GM19099 (cell line): Measurements from ENCODE around the gene GMDS.

Experiments used
- POLR2A ChIP-seq: IDR thresholded peaks from 3 replicates; pipeline ENCODE4 v1.6.1; 2011; ENCODE audit warnings: low read depth; ENCODE audit not compliant: insufficient read length; ENCODE audit errors: extremely low read depth

GMDS gene

DNA sequence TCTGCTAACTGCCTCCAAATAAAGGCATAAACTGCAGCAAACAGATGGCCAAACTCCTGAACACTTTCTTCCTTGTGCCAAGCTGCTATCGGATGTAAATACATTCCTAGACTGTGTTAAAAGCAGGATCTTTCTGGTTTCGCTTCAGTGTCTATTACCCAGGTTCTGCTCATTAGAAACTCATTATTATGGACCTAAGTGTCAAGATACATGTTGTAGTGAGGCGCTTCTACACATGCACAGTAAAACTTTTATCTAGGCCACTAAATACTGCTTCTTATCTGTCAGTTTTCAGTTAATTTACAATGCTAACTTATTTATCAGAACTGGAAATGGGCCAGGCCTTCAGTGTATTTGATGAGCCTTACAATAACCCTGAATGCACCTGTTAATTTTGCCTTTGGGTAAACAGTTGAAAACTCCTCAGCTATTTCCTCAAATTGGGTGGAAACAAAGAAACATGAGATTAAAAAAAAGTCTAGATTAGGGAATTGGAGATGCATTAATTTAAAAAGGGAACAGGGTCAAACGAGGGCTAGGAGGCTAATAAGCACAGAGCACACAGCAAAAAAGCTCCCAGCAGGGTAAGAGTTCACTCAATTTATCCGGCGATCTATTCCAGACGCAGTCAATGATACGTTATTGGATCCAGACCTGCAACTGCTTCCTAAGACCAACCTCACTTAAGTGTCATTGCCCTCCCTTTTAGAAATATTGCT is 395.1 kb downstream of the GMDS start:
- TF ChIP-seq POLR2A: no peak

DNA sequence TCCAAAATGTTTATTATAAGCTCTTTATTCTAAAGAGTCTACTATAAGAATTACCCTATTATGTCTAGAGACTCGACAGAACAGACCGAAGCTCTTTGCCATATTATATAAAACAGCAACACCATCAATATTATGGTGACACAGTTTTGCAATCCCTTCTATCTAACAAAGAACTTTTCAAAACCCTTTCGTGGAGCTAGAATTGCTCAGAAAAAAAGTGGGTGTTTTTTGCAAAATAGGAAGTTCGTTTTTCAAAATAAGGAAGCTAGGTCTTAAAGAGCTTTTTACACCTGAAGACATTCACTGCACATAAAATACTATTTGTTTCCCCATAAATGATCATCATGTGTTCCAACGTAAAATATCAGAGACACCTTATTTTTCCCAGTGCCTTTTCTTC is 395.7 kb downstream of the GMDS start:
- TF ChIP-seq POLR2A: no peak

DNA sequence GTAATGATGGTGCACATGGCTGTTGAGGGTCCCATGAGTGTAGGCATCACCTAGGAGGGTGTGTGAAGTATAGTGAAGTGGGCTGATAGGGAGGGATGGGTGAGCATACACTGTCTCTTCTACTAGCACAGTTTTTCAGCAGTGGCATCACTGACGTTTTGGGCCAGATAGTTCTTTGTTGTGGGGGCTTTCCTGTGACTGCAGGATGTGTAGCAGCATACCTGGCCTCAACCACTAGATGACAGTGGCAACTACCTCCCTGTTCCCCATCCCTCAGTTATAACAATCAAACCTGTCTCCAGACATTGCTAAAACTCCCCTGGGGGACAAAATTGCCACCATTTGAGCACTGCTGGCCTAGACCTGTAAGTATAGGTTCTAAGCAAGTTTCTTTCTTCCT is 396.7 kb downstream of the GMDS start:
- TF ChIP-seq POLR2A: no peak

DNA sequence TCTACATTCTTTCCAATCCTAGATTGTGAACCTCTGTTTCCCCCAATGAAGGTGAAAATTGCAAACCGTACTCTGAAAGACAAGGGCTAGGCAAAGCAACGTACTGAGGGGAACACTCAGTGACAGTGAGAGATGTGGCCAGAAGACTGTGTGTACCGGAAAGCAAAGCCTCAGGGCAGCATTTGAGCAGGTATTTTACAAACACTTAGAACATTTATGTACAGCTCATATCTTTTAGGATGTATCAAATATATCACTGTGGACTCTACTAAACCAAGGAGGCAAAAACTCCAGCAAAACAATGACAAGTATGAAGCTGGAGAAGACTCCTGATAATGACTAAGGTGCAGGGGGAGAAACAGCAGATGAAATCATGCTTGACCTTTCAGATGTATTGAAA is 398.8 kb downstream of the GMDS start:
- TF ChIP-seq POLR2A: no peak

DNA sequence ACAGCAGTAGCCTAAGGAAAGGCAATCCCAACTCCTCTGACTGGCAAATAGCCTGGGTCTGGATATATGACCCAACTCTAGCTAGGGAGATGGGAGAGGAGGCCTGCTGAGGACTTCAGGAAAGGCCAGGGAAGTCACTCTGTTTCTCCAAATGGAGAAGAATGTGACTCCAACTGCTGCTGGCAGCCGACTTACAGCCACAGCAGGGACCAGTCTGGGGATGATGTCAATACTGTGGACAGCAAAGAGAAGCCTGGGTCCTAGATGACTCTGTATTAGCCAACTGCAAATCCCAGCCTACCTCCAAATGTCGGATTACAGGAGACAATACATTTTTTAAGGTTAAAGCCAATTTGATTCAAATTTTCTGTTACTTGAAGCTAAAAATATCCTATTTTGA is 403.1 kb downstream of the GMDS start:
- no peak for TF ChIP-seq POLR2A

DNA sequence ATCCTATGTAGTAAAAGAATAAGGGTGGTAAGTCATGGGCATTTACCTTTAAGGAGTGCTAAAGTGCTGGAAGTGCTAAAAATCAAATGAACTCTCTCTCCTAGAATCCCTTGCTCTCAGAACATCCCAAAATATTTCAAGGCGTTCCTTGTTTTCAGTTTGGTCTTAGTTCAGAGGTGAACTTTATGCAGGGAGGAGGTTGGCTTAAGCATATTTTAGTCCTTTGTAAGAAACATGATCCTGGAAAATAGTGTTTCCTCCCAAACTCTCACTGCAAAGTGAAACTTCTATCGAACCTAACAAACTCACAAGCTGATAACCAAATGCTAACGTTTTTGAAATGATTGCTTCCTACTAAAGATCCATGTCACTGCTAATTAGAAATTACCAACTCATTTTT is 404.3 kb downstream of the GMDS start:
- TF ChIP-seq POLR2A: no peak

DNA sequence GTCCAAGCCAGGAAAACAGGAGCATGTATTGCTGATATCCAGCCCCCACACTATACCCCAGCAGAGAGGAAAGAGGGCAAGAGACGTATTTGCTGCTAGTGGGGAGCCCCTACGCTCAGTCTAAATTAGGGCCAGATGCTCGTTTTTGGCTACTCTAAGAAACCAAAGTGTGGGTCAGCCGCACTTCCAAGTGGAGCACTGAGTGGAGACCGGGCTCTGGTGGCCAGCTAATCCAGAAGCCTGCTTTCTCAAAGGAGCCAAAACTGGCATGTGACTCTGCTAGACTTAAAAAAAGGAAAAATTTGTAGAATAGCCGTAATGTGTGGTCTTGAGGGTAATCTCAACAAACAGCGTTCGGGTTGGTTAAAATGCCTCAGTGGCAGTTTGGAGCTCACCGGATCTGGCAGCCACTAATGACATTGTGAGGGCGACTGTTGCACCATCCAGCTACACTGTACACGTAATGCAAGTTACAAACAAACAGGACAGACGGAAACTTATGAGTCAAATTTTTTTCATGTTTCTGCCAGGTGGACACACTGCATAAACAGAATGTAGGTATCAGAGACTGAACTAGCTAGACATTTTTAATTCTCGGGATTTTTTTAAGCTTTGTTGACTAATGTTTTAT is 404.8 kb downstream of the GMDS start:
- TF ChIP-seq POLR2A: no peak

DNA sequence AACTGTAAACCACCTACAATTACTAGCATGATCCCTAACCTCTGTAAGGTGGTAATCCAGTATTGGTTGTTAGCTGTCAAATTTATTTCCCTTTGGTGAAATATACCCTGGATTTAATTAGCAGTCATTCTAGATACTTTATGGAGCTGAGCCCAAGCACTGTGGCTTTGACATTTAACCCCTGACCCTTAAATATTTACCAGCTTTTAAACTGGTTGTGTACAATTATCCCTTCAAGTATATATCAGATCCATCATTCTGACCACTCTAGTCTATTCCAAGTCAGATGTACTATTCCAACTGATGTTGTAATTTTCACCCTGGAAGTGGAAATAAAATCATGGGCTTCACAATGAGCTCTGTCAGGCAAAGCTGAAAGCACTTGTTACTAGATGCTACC is 406.0 kb downstream of the GMDS start:
- TF ChIP-seq POLR2A: no peak

DNA sequence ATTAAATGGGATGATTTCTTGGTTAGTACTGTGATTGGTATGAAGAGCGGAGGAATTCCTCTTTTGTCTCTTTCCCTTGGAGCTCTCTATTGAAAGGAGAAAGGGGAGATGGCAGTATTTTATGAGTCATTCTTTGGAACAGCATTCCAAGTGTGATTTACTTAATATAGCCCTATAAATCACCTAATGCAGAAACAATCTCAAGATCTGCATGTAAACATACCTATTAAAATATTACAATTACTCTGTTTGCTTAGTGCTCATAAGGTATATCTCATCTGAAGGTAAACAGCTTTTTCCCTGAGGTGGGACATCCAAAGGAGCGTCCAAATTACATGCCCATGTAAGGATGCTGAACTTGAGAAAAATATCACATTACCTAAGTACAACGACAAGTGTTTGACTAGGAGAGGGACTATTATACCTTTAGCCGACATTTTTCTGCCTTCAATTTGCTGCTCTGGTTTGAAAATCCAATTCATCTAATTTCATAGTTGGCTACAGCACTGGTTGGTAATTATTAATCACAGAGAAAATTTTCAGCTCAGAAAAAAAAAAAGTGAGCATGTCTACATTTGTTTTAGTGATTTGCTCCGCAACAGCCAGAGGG is 406.7 kb downstream of the GMDS start:
- no peak for TF ChIP-seq POLR2A

DNA sequence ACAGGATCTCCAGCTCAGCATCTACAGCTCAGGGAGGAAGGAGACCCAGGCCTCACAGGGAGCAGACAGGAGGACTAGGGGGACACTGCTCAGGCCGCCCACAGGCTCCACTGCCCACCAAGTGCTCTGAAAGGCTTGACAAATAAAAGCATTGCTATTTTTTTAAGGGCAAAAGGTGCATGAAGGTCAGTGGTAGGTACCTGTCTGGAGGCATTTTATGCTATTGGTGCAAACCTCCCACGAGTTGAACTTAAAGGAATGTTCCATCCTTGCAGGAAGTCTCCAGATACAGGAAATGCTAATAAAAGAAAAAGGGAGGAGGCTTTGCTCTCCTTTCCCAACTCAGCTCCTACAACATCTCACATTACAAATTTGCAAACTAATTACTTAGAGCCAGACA is 407.6 kb downstream of the GMDS start:
- TF ChIP-seq POLR2A: no peak

DNA sequence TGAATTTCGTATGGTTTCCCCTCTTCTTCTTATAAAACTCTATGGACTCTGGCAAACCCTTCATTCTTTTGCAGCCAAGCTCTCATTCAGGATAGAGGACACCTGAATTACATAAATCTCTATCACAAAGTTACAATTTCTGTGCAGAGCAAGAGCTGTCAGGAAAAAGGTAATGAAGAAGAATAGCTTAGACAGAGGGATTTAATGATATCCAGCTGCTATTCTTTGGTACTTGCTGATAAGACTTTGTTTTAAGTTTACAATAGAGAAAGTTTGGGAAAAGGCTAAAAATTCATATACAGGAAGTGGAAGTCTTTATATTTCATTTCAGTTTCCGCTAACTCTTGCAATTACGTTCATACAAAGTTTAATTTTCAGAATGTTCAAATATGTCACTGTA is 408.7 kb downstream of the GMDS start:
- no peak for TF ChIP-seq POLR2A

DNA sequence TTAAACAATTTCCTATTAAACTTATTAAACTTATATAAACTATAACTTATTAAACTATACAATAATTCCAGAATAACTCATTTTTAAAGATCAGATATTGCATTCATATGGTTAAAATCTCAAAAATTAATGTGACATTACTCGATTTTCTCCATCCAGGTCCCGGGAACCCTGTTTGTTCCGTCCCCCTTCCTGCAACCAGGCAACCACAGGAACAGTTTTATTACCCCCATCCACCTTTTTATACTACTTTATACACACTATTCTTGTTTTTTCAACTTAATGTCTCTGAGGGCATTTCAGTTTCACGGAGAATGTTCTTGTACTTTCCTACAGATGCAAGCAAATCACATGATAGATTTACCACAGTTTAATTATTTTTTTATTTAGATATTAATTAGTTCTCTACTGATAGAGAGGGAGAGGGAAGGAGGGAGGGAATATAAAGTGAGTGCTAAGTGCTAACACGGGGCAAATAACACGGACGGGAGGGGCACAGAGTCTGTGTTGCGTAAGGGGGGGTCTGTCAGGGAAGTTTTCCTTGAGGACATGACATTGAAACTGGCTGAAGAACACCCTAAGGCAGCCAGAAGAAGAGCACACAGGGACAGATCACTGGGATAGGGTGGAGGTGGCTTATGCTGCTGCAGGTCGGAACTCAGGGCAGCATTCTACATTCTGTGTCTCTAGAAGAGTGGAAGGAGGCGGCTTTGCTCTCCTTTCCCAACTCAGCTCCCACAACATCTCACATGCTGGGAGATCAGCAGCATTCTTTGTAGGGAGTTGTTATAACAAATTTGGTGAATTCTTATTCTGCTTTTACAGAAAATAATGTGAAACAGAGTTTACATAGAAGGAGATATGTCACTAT is 410.5 kb downstream of the GMDS start:
- no peak for TF ChIP-seq POLR2A

DNA sequence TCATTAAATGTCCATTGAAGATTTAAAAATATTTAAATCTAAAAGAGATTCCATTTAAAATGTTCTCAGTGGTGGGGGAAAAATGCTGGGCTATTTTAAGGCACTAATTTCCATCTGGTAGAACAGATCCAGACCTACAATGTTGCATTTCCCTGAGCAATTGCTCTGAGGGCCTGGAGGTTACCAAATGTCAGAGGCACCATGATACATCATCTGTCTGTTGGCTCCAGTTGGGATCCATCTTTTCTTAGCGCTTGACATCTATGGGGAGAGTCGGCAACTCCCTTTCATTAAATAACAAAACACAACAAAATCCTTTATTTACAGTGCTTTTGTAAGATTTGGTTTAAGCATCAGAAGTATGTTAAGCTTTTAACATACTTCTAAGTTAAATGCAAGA is 411.2 kb downstream of the GMDS start:
- no peak for TF ChIP-seq POLR2A

DNA sequence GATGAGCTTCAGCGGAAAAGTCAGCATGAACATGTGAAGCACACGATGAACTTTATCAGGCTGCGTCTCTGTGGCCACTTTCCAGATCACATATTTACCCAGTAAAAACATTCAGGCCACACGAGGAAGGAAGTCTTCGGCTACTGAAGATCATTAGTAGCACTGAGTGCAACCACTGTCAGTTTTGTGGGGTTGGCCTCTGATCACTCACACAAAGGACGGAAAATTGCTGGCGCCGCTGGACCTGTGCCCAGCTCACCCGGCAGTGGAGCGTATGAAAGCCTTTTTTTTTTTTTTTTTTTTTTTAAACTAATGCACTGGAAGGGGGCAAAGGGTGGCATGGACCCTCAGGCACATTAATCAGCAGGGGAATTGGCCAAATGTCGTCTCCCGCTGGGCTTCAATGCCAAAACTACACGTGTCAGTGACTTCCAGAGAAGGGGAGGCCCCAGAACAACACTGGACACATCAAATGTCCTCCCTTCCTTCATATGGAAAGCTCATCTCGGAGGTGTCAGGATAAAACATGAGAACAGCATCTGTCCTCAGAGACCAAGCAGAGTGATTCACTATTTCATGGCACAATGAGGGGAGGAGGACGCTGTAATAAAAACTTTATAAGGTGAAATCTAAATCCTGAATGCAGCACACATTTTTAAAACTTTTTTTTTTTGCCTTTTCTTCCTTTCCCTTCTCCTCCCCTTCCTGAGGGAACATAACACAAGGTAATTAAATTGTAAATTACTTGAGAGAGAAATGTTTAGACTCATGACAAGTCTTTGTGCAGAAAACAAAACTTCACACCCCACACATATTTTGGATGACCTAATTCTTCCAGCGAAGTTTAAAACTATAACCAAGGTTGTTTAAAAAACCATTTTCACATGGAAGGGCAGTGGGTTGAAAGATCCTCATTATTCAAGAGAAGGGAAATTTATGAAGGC is 412.3 kb downstream of the GMDS start:
- TF ChIP-seq POLR2A: no peak
